HG03066 (cell line): Measurements from ENCODE around the gene EHBP1.

Source experiments
- ATAC-seq: cut with Tn5 transposase; IDR thresholded peaks from one replicate; pipeline ENCODE4 v1.9.1; 2021; ENCODE audit warnings: low read depth; ENCODE audit not compliant: unreplicated experiment

The EHBP1 gene

GRCh38 chr2:62774555-62775366, 69.2 kb downstream of the EHBP1 start:
- ATAC-seq, result no peak

- no peak for ATAC-seq
Measured at GRCh38 chr2:62775367-62775668, 69.8 kb downstream of the EHBP1 start.

- ATAC-seq, result no peak
Measured at GRCh38 chr2:62783679-62784078, 78.2 kb downstream of the EHBP1 start.

GRCh38 chr2:62784341-62784740, 78.8 kb downstream of the EHBP1 start:
- ATAC-seq, result no peak

GRCh38 chr2:62785216-62785615, 79.7 kb downstream of the EHBP1 start:
- ATAC-seq, result no peak

- no peak for ATAC-seq
Measured at GRCh38 chr2:62785810-62786597, 80.5 kb downstream of the EHBP1 start.

- ATAC-seq, result no peak
Measured at GRCh38 chr2:62787386-62787785, 81.9 kb downstream of the EHBP1 start.

- ATAC-seq, result no peak
Measured at GRCh38 chr2:62789518-62789917, 84.0 kb downstream of the EHBP1 start.

- ATAC-seq, result no peak
Measured at GRCh38 chr2:62789918-62790317, 84.4 kb downstream of the EHBP1 start.

GRCh38 chr2:62792408-62792807, 86.9 kb downstream of the EHBP1 start:
- ATAC-seq, result no peak

- no peak for ATAC-seq
Measured at GRCh38 chr2:62793213-62793612, 87.7 kb downstream of the EHBP1 start.

GRCh38 chr2:62794791-62795190, 89.3 kb downstream of the EHBP1 start:
- no peak for ATAC-seq

GRCh38 chr2:62795341-62795740, 89.8 kb downstream of the EHBP1 start:
- no peak for ATAC-seq

- ATAC-seq, result no peak
Measured at GRCh38 chr2:62797107-62797506, 91.6 kb downstream of the EHBP1 start.

- ATAC-seq, result no peak
Measured at GRCh38 chr2:62800618-62801017, 95.1 kb downstream of the EHBP1 start.

- no peak for ATAC-seq
Measured at GRCh38 chr2:62801110-62801509, 95.6 kb downstream of the EHBP1 start.

- ATAC-seq, result no peak
Measured at GRCh38 chr2:62801814-62802523, 96.5 kb downstream of the EHBP1 start.

GRCh38 chr2:62803961-62804360, 98.4 kb downstream of the EHBP1 start:
- ATAC-seq, result no peak

GRCh38 chr2:62806231-62806630, 100.7 kb downstream of the EHBP1 start:
- ATAC-seq, result no peak

- ATAC-seq, result no peak
Measured at GRCh38 chr2:62808554-62808953, 103.0 kb downstream of the EHBP1 start.

- no peak for ATAC-seq
Measured at GRCh38 chr2:62811086-62811485, 105.6 kb downstream of the EHBP1 start.
